Naive thymus-derived CD4-positive, alpha-beta T cell (primary cell): Measurements from ENCODE around the gene ANKDD1B. TPM values are rescaled to one million over a fixed set of nuclear protein-coding genes. Genes with fewer than 3 reads are reported as not detected.
"Not testable (repeated sequence)": the region's sequence is repeated elsewhere in the genome, so short reads cannot be mapped to it uniquely, and the experiment has no call there.

Experiments
- ATAC-seq: fragments of 150-1000 bp; cut with Tn5 transposase; 2 replicates; pipeline ENCODE4 v1.10.0; 2021; ENCODE audit warnings: mild to moderate bottlenecking, moderate library complexity
- CTCF ChIA-PET: fragments of 350-600 bp; sonication (Branson Sonifier 250); formaldehyde crosslinking; loops from one replicate; lab custom pipeline; 2021; ENCODE audit warnings: antibody characterized with exemption; lab: Charles Lee
- POLR2A ChIA-PET: fragments of 350-600 bp; sonication (Branson Sonifier 250); formaldehyde crosslinking; loops from one replicate; lab custom pipeline; 2021; ENCODE audit warnings: antibody characterized with exemption, inconsistent platforms; lab: Charles Lee
- DNase-seq, 9 donors: peaks; one replicate each; pipeline versions ENCODE4 v3.0.0 to v3.0.0-alpha.2; 2020 to 2022; ENCODE audit warnings: mixed read lengths in 1 of 9
- H3K27ac ChIP-seq: one replicate; pipeline ENCODE4 v1.7.0; 2013; ENCODE audit warnings: mild to moderate bottlenecking, low read depth, low read length, moderate library complexity
- H3K27me3 ChIP-seq, 2 donors: one replicate each; pipeline ENCODE4 v1.7.0; 2013; ENCODE audit warnings: low read length in 2 of 2, mild to moderate bottlenecking in 2 of 2, moderate library complexity in 2 of 2; ENCODE audit not compliant: control insufficient read depth in 2 of 2, insufficient read depth in 2 of 2
- H3K36me3 ChIP-seq, 3 experiments: 1 replicate in 2 of 3; 2 replicates in 1 of 3; pipeline ENCODE4 v1.7.0; 2013; ENCODE audit warnings: low read length in 3 of 3, mild to moderate bottlenecking in 3 of 3, moderate library complexity in 1 of 3; ENCODE audit not compliant: insufficient read depth in 3 of 3, control insufficient read depth in 2 of 3
- H3K4me1 ChIP-seq, 2 donors: one replicate each; pipeline ENCODE4 v1.7.0; 2013; ENCODE audit warnings: low read length in 2 of 2, mild to moderate bottlenecking in 2 of 2, moderate library complexity in 1 of 2; ENCODE audit not compliant: control insufficient read depth in 2 of 2, insufficient read depth in 2 of 2
- H3K4me3 ChIP-seq: 2 replicates; pipeline ENCODE4 v1.7.0; 2013; ENCODE audit warnings: mild to moderate bottlenecking, low read length
- H3K9me3 ChIP-seq, 3 experiments: 1 replicate in 2 of 3; 2 replicates in 1 of 3; pipeline ENCODE4 v1.7.0; 2013; ENCODE audit warnings: low read length in 3 of 3; ENCODE audit not compliant: control insufficient read depth in 2 of 3
- H3K27ac Mint-ChIP-seq, 9 donors: one replicate each; pipeline ENCODE4 v1.8.0; 2020 to 2022; ENCODE audit warnings: mixed read lengths in 9 of 9, mild to moderate bottlenecking in 8 of 9, moderate library complexity in 5 of 9, inconsistent platforms in 2 of 9
- H3K27me3 Mint-ChIP-seq, 5 donors: one replicate each; pipeline ENCODE4 v1.8.0; 2021 to 2022; ENCODE audit warnings: mixed read lengths in 5 of 5, mild to moderate bottlenecking in 1 of 5
- H3K36me3 Mint-ChIP-seq, 5 donors: one replicate each; pipeline ENCODE4 v1.8.0; 2020 to 2022; ENCODE audit warnings: mixed read lengths in 5 of 5, mild to moderate bottlenecking in 3 of 5, inconsistent platforms in 1 of 5
- H3K4me1 Mint-ChIP-seq, 7 donors: one replicate each; pipeline ENCODE4 v1.8.0; 2020 to 2022; ENCODE audit warnings: mixed read lengths in 7 of 7, mild to moderate bottlenecking in 3 of 7, inconsistent platforms in 1 of 7
- H3K4me3 Mint-ChIP-seq, 10 donors: one replicate each; pipeline ENCODE4 v1.8.0; 2020 to 2022; ENCODE audit warnings: mild to moderate bottlenecking in 10 of 10, mixed read lengths in 10 of 10, moderate library complexity in 6 of 10, inconsistent platforms in 2 of 10
- H3K9me3 Mint-ChIP-seq, 11 donors: one replicate each; pipeline ENCODE4 v1.8.0; 2020 to 2022; ENCODE audit warnings: mixed read lengths in 11 of 11, mild to moderate bottlenecking in 4 of 11, inconsistent platforms in 1 of 11, moderate library complexity in 1 of 11
- intact Hi-C, 2 donors: fragments of 100-400 bp; cut with micrococcal nuclease; formaldehyde crosslinking; loops; one replicate each; pipeline ENCODE4 v1.15.1; 2023
- polyA plus RNA-seq, 2 donors: library from polyadenylated mRNA; unstranded; fragments of 300-500 nt; fragmentation: Illumina TruSeq; gene quantifications; one replicate each; pipeline ENCODE4 v1.2.3, GENCODE V29; 2021
- total RNA-seq, 6 experiments: library from RNA in 5 of 6; stranded (reverse) in 5 of 6; gene quantifications; 1 replicate in 5 of 6; 2 replicates in 1 of 6; pipeline ENCODE4 v1.2.3 and lab custom pipeline; 2021 to 2026

Gene ANKDD1B
- total and polyA plus RNA-seq, 7 experiments from 2014 or later, result 0.12 to 0.70 (median 0.36) TPM; not detected in 1

DNA sequence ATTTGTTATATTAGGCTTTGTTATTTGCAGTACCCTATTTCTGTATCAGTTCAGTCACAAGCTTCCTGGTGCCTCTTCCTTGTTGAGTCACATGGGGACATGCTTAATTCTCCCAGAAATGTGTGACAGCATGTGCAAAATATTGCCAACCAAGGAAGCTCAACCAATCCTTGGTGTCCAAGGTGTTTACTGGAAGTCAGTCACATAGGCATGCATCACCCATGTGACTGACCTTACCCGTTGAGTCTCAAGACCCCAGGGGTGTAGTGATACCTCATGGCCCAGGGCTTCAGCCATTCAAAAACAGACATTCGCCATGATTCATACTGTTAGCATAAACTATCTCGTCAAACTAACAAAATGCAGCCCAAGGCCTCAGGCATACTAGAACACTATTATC lies 9.3 kb upstream of the ANKDD1B start:
- H3K36me3 ChIP-seq, result peaks cover 0 to 5% (median 0%) of the 10 kb centered on the region in 3 experiments
- no peak overlapping the region for H3K27ac ChIP-seq
- Mint-ChIP-seq H3K9me3 (no peaks in the 10 kb centered on the region), H3K4me1 (peaks cover 0 to 18% (median 13%) of the 10 kb centered on the region in 7 donors), H3K4me3 (no peak overlapping the region), H3K27me3 (no peaks in the 10 kb centered on the region), H3K36me3 (peaks cover 8 to 64% (median 54%) of the 10 kb centered on the region in 5 donors), H3K27ac (no peak overlapping the region)
- H3K27me3 ChIP-seq, result no peaks in the 10 kb centered on the region
- H3K9me3 ChIP-seq, result no peaks in the 10 kb centered on the region
- DNase-seq, result no peak
- no peak overlapping the region for H3K4me3 ChIP-seq
- no peak for ATAC-seq
- H3K4me1 ChIP-seq, result peaks cover 0 to 4% of the 10 kb centered on the region in 2 donors
- intact Hi-C loops, result no loop called here
- ChIA-PET POLR2A (no interaction called here), CTCF (no interaction called here)

GRCh38 chr5:75603371-75603770 lies 7.9 kb upstream of the ANKDD1B start:
- Histone ChIP-seq H3K9me3 (no peaks in the 10 kb centered on the region), H3K4me1 (peaks cover 0 to 4% of the 10 kb centered on the region in 2 donors), H3K4me3 (no peak overlapping the region), H3K27me3 (no peaks in the 10 kb centered on the region), H3K27ac (no peak overlapping the region), H3K36me3 (peaks cover 0 to 5% (median 0%) of the 10 kb centered on the region in 3 experiments)
- H3K4me3 Mint-ChIP-seq, result no peak overlapping the region
- intact Hi-C loops, result no loop called here
- H3K36me3 Mint-ChIP-seq, result peaks cover 8 to 58% (median 50%) of the 10 kb centered on the region in 5 donors
- DNase-seq (no peak), ATAC-seq (no peak)
- POLR2A ChIA-PET, result interaction anchor here (0.6 kb wide), 1 partner anchor 133 kb away, joined by 3 read pairs; no protein-coding TSS in a partner anchor
- H3K9me3 Mint-ChIP-seq, result no peaks in the 10 kb centered on the region
- H3K27ac Mint-ChIP-seq, result no peak overlapping the region
- CTCF ChIA-PET, result no interaction called here
- H3K27me3 Mint-ChIP-seq, result peaks cover 0 to 1% (median 0%) of the 10 kb centered on the region in 5 donors
- H3K4me1 Mint-ChIP-seq, result peaks cover 0 to 24% (median 13%) of the 10 kb centered on the region in 7 donors

- H3K4me3 ChIP-seq, result no peak overlapping the region
- H3K27me3 ChIP-seq, result no peaks in the 10 kb centered on the region
- Mint-ChIP-seq H3K27ac (no peak overlapping the region), H3K27me3 (peaks cover 0 to 5% (median 0%) of the 10 kb centered on the region in 5 donors), H3K4me3 (no peak overlapping the region), H3K4me1 (peaks cover 0 to 24% (median 13%) of the 10 kb centered on the region in 7 donors), H3K36me3 (peaks cover 8 to 55% (median 48%) of the 10 kb centered on the region in 5 donors), H3K9me3 (no peaks in the 10 kb centered on the region)
- peaks cover 0 to 5% (median 0%) of the 10 kb centered on the region in 3 experiments for H3K36me3 ChIP-seq
- POLR2A ChIA-PET, result interaction anchor here (0.6 kb wide), 1 partner anchor 133 kb away, joined by 3 read pairs; no protein-coding TSS in a partner anchor
- CTCF ChIA-PET, result no interaction called here
- no peak for DNase-seq
- no peak overlapping the region for H3K27ac ChIP-seq
- intact Hi-C loops, result no loop called here
- ATAC-seq, result no peak
- H3K9me3 ChIP-seq, result no peaks in the 10 kb centered on the region
- H3K4me1 ChIP-seq, result peaks cover 0 to 4% of the 10 kb centered on the region in 2 donors
Observed at GRCh38 chr5:75603821-75604220, 7.4 kb upstream of the ANKDD1B start.

DNA sequence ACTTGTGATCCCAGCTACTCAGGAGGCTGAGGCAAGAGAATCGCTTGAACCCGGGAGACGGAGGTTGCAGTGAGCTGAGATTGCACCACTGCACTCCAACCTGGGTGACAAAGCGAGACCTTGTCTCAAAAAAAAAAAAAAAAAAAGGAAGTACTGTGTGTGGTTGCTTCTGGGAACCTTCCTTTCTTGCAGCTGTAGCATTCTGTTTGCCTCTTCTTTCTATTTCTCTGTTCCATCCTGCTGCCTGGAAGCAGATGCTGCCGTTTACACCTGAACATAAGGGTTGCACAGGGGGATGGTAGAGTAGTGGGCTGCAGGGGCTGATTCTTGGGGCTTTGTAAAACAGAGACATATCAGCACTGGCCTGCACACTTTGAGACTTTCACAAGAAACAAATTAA lies 3.9 kb upstream of the ANKDD1B start:
- Mint-ChIP-seq H3K27me3 (peaks cover 0 to 21% (median 14%) of the 10 kb centered on the region in 5 donors), H3K36me3 (peaks cover 0 to 47% (median 27%) of the 10 kb centered on the region in 5 donors)
- peaks cover 0 to 10% of the 10 kb centered on the region in 2 donors for H3K4me1 ChIP-seq
- H3K4me3 Mint-ChIP-seq, H3K27ac ChIP-seq, H3K4me1 Mint-ChIP-seq, H3K27me3 ChIP-seq, POLR2A ChIA-PET, H3K9me3 Mint-ChIP-seq, ATAC-seq, H3K4me3 ChIP-seq, H3K27ac Mint-ChIP-seq, DNase-seq, H3K9me3 ChIP-seq, intact Hi-C loops, H3K36me3 ChIP-seq: not testable (repeated sequence)
- CTCF ChIA-PET, result interaction anchor here (0.7 kb wide), 1 partner anchor 651 kb away, joined by 5 read pairs; no protein-coding TSS in a partner anchor

GRCh38 chr5:75608870-75609269 lies 2.4 kb upstream of the ANKDD1B start:
- no peak overlapping the region for H3K4me3 ChIP-seq
- no peak overlapping the region for H3K27ac ChIP-seq
- H3K27me3 ChIP-seq, result peaks cover 0 to 4% of the 10 kb centered on the region in 2 donors
- Mint-ChIP-seq H3K4me1 (peaks cover 3 to 9% (median 6%) of the 10 kb centered on the region in 7 donors), H3K4me3 (no peak overlapping the region), H3K36me3 (peaks cover 0 to 32% (median 20%) of the 10 kb centered on the region in 5 donors), H3K27me3 (peaks cover 0 to 24% (median 14%) of the 10 kb centered on the region in 5 donors), H3K9me3 (peaks cover 0 to 1% (median 0%) of the 10 kb centered on the region in 11 donors), H3K27ac (no peak overlapping the region)
- no peaks in the 10 kb centered on the region for H3K9me3 ChIP-seq
- DNase-seq (no peak), ATAC-seq (no peak)
- CTCF ChIA-PET, result interaction anchor here (0.5 kb wide), 1 partner anchor 680 kb away, joined by 3 read pairs; no protein-coding TSS in a partner anchor
- no peaks in the 10 kb centered on the region for H3K36me3 ChIP-seq
- peaks cover 0 to 10% of the 10 kb centered on the region in 2 donors for H3K4me1 ChIP-seq
- POLR2A ChIA-PET, result no interaction called here
- intact Hi-C loops, result no loop called here

- peaks cover 0 to 20% (median 6%) of the 10 kb centered on the region in 5 donors for H3K36me3 Mint-ChIP-seq
- H3K9me3 Mint-ChIP-seq, result peaks cover 0 to 1% (median 0%) of the 10 kb centered on the region in 11 donors
- no peak overlapping the region for H3K4me3 ChIP-seq
- peaks cover 0 to 4% of the 10 kb centered on the region in 2 donors for H3K27me3 ChIP-seq
- peaks cover 0 to 24% (median 14%) of the 10 kb centered on the region in 5 donors for H3K27me3 Mint-ChIP-seq
- H3K4me1 Mint-ChIP-seq, result peaks cover 3 to 9% (median 6%) of the 10 kb centered on the region in 7 donors
- intact Hi-C loops, result no loop called here
- ATAC-seq, result no peak
- ChIA-PET CTCF (interaction anchor here (0.6 to 0.7 kb wide), 2 partner anchors 53 to 273 kb away, joined by 3 read pairs; partner anchors contain the start of gene HMGCR), POLR2A (no interaction called here)
- H3K9me3 ChIP-seq, result no peaks in the 10 kb centered on the region
- H3K4me1 ChIP-seq, result peaks cover 0 to 10% of the 10 kb centered on the region in 2 donors
- no peak overlapping the region for H3K27ac ChIP-seq
- no peak overlapping the region for H3K27ac Mint-ChIP-seq
- peak overlapping the region in 2 of 10 donors; percentile 39 to 50 for H3K4me3 Mint-ChIP-seq
- H3K36me3 ChIP-seq, result no peaks in the 10 kb centered on the region
- DNase-seq, result no peak
Observed at GRCh38 chr5:75610201-75610600, 1.1 kb upstream of the ANKDD1B start.
